Measurements from ENCODE around the gene B4GALT1.

B4GALT1 gene

GRCh38 chr9:33129886-33130881, 37.0 kb downstream of the B4GALT1 start:
- Histone ChIP-seq H3K79me2 (ENCODE audit: low read length) (peaks cover 12% of the 10 kb centered on the region; the same call in 1 of the 2 replicates), H3F3A (ENCODE audit: insufficient read depth, low read length) (no peaks in the 10 kb centered on the region), H3K27me3 (replicated peaks; ENCODE audit: insufficient read depth, low read length) (no peaks in the 10 kb centered on the region), H2AFZ (ENCODE audit: low read length) (no peak overlapping the region), H3K4me2 (ENCODE audit: low read depth, low read length) (no peak overlapping the region), H3K36me3 (replicated peaks; ENCODE audit: insufficient read depth, low read length) (0 out of 2 replicates have a peak, but pooled peaks cover 3% of the 10 kb centered on the region), H4K20me1 (ENCODE audit: insufficient read depth, low read length) (no peaks in the 10 kb centered on the region), H3K4me1 (ENCODE audit: low read length) (peaks cover 5% of the 10 kb centered on the region; the same call in 1 of the 2 replicates), H3K27ac (ENCODE audit: low read length) (no peak overlapping the region), H3K9me2 (replicated peaks; ENCODE audit: insufficient read depth, low read length) (no peaks in the 10 kb centered on the region), H3K9ac (ENCODE audit: low read length) (no peak overlapping the region), H3K4me3 (ENCODE audit: low read length) (no peak overlapping the region), H3K9me3 (replicated peaks; ENCODE audit: insufficient read depth, low read length) (no peaks in the 10 kb centered on the region)
- no peak for DNase-seq
- TF ChIP-seq EZH2phosphoT487 (IDR thresholded peaks at IDR 0.05; ENCODE audit: low read length) (no peak), CTCF (IDR thresholded peaks at IDR 0.05; ENCODE audit: low read length) (no peak), EZH2 (optimal IDR thresholded peaks at IDR 0.05; ENCODE audit: low read depth, low read length) (no peak)

GRCh38 chr9:33129251-33129885, 37.8 kb downstream of the B4GALT1 start:
- H3K4me1 ChIP-seq (ENCODE audit: low read length) = peaks cover 5% of the 10 kb centered on the region; the same call in 1 of the 2 replicates
- H3K36me3 ChIP-seq (replicated peaks; ENCODE audit: insufficient read depth, low read length) = 0 out of 2 replicates have a peak, but pooled peaks cover 3% of the 10 kb centered on the region
- no peaks in the 10 kb centered on the region for H4K20me1 ChIP-seq (ENCODE audit: insufficient read depth, low read length)
- no peak overlapping the region for H3K4me3 ChIP-seq (ENCODE audit: low read length)
- H3F3A ChIP-seq (ENCODE audit: insufficient read depth, low read length) = no peaks in the 10 kb centered on the region
- H3K9me3 ChIP-seq (replicated peaks; ENCODE audit: insufficient read depth, low read length) = no peaks in the 10 kb centered on the region
- no peak for DNase-seq
- H3K9me2 ChIP-seq (replicated peaks; ENCODE audit: insufficient read depth, low read length) = no peaks in the 10 kb centered on the region
- 0 out of 2 replicates have a peak, but pooled peaks cover 16% of the 10 kb centered on the region for H3K79me2 ChIP-seq (ENCODE audit: low read length)
- no peak overlapping the region for H2AFZ ChIP-seq (ENCODE audit: low read length)
- no peak overlapping the region for H3K9ac ChIP-seq (ENCODE audit: low read length)
- no peak overlapping the region for H3K4me2 ChIP-seq (ENCODE audit: low read depth, low read length)
- no peak for TF ChIP-seq EZH2 (optimal IDR thresholded peaks at IDR 0.05; ENCODE audit: low read depth, low read length)
- H3K27ac ChIP-seq (ENCODE audit: low read length) = no peak overlapping the region
- H3K27me3 ChIP-seq (replicated peaks; ENCODE audit: insufficient read depth, low read length) = no peaks in the 10 kb centered on the region

GRCh38 chr9:33128570-33128969, 38.6 kb downstream of the B4GALT1 start:
- Histone ChIP-seq H4K20me1 (ENCODE audit: insufficient read depth, low read length) (no peaks in the 10 kb centered on the region), H3K4me2 (ENCODE audit: low read depth, low read length) (no peak overlapping the region), H3K9me2 (replicated peaks; ENCODE audit: insufficient read depth, low read length) (no peaks in the 10 kb centered on the region), H3K9ac (ENCODE audit: low read length) (no peak overlapping the region), H3F3A (ENCODE audit: insufficient read depth, low read length) (no peaks in the 10 kb centered on the region), H3K9me3 (replicated peaks; ENCODE audit: insufficient read depth, low read length) (no peaks in the 10 kb centered on the region), H3K79me2 (ENCODE audit: low read length) (0 out of 2 replicates have a peak, but pooled peaks cover 9% of the 10 kb centered on the region), H3K27ac (ENCODE audit: low read length) (no peak overlapping the region), H2AFZ (ENCODE audit: low read length) (no peak overlapping the region), H3K4me3 (ENCODE audit: low read length) (no peak overlapping the region), H3K4me1 (ENCODE audit: low read length) (peaks cover 5% of the 10 kb centered on the region; the same call in 1 of the 2 replicates), H3K36me3 (replicated peaks; ENCODE audit: insufficient read depth, low read length) (0 out of 2 replicates have a peak, but pooled peaks cover 3% of the 10 kb centered on the region), H3K27me3 (replicated peaks; ENCODE audit: insufficient read depth, low read length) (no peaks in the 10 kb centered on the region)
- TF ChIP-seq EZH2phosphoT487 (IDR thresholded peaks at IDR 0.05; ENCODE audit: low read length) = no peak
- TF ChIP-seq EZH2 (optimal IDR thresholded peaks at IDR 0.05; ENCODE audit: low read depth, low read length) = no peak
- TF ChIP-seq CTCF (IDR thresholded peaks at IDR 0.05; ENCODE audit: low read length) = no peak
- DNase-seq = no peak
